Kidney epithelial cell (primary cell): ENCODE measurements around the gene DPF3. TPM values are rescaled to one million over a fixed set of nuclear protein-coding genes. Genes with fewer than 3 reads are reported as not detected.

Experiments
- DNase-seq: peaks from one replicate; pipeline ENCODE4 v3.0.0-alpha.2; 2010; ENCODE audit warnings: low read depth
- H3K27me3 ChIP-seq: 2 replicates; pipeline ENCODE4 v1.6.0; 2011; ENCODE audit warnings: low read length; ENCODE audit not compliant: control insufficient read depth, insufficient read depth
- H3K36me3 ChIP-seq: 2 replicates; pipeline ENCODE4 v1.5.1; 2011; ENCODE audit warnings: low read length; ENCODE audit not compliant: control insufficient read depth, insufficient read depth
- H3K4me3 ChIP-seq: 2 replicates; pipeline ENCODE4 v1.5.1; 2011; ENCODE audit warnings: low read depth, mild to moderate bottlenecking, control low read depth, low read length
- CTCF ChIP-seq: IDR thresholded peaks from 2 replicates; pipeline ENCODE4 v1.5.1; 2011; ENCODE audit warnings: mild to moderate bottlenecking, moderate library complexity, low read length, control low read depth, inconsistent platforms; ENCODE audit not compliant: insufficient read depth, poor library complexity, severe bottlenecking
- total RNA-seq: library from RNA; depleted of rRNA; stranded (reverse); fragments of >200 nt; gene quantifications from 2 replicates; pipeline ENCODE4 v1.2.3, GENCODE V29; 2015

Gene DPF3
- total RNA-seq, 1 donor from 2014 or later, result 0.79 TPM

GRCh38 chr14:72646861-72647528, 246.9 kb downstream of the DPF3 start:
- Histone ChIP-seq H3K4me3 (no peak overlapping the region), H3K27me3 (no peaks in the 10 kb centered on the region), H3K36me3 (no peaks in the 10 kb centered on the region)
- no peak for DNase-seq
- TF ChIP-seq CTCF, result no peak

GRCh38 chr14:72645706-72646105, 248.2 kb downstream of the DPF3 start:
- DNase-seq, result no peak
- Histone ChIP-seq H3K4me3 (no peak overlapping the region), H3K36me3 (no peaks in the 10 kb centered on the region), H3K27me3 (no peaks in the 10 kb centered on the region)
- TF ChIP-seq CTCF, result no peak

- no peak for DNase-seq
- H3K4me3 ChIP-seq, result no peak overlapping the region
- no peaks in the 10 kb centered on the region for H3K36me3 ChIP-seq
- no peaks in the 10 kb centered on the region for H3K27me3 ChIP-seq
- no peak for TF ChIP-seq CTCF
These were observed 249.0 kb downstream of the DPF3 start for GRCh38 chr14:72644758-72645489.

- Histone ChIP-seq H3K4me3 (no peak overlapping the region), H3K27me3 (no peaks in the 10 kb centered on the region), H3K36me3 (no peaks in the 10 kb centered on the region)
- no peak for TF ChIP-seq CTCF
- DNase-seq, result no peak
These were observed 249.9 kb downstream of the DPF3 start for GRCh38 chr14:72644038-72644437.

GRCh38 chr14:72643317-72643801, 250.5 kb downstream of the DPF3 start:
- TF ChIP-seq CTCF, result no peak
- no peaks in the 10 kb centered on the region for H3K27me3 ChIP-seq
- DNase-seq, result peak; percentile 96
- no peaks in the 10 kb centered on the region for H3K36me3 ChIP-seq
- H3K4me3 ChIP-seq, result no peak overlapping the region
